Astrocyte of the hippocampus (primary cell): ENCODE data around the gene ABCD2.
"Not testable (repeated sequence)": the region's sequence is repeated elsewhere in the genome, so short reads cannot be mapped to it uniquely, and the experiment has no call there.

Experiments
- DNase-seq: peaks from one replicate; pipeline ENCODE4 v3.0.0; 2011; ENCODE audit warnings: low read depth, low spot score

The ABCD2 gene

DNA sequence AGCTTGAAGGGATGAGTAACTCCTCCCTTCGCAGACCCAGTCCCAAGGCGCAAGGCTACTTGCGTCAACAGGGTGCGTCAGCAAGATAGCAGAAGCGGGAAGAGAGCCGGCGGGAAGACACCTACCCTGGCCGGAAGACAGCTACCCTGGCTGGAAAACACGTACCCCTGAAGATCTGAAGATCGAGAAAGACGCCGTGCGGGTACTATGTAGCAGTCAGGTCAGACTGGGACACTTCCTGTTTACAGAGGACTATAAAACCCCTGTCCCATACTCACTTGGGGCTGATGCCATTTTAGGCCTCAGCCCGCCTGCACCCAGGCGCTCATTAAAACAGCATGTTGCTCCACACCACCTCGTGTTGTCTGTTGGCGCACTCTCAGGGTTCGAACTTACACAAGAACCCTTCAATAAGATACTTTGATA is 80.9 kb downstream of the ABCD2 start:
- DNase-seq, result no peak

DNA sequence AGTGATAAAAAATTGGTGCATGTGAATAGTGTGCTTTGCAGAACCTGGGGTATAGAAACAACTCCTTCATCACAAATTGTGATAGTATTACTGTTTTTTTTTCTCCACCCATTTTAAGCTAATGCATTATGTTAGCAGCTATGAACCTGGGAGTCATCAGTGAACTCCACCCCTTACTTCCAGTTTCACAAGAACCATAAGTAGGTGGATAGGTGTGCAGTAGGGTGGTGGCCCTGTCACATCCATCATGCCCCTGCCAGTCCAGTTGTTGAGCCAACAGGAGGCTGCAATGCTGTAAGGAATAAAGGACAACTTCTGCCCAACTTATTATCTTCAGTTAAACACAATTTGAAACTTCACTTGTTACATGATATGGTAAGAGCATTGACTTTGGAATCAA is 85.7 kb downstream of the ABCD2 start:
- DNase-seq, result no peak

DNA sequence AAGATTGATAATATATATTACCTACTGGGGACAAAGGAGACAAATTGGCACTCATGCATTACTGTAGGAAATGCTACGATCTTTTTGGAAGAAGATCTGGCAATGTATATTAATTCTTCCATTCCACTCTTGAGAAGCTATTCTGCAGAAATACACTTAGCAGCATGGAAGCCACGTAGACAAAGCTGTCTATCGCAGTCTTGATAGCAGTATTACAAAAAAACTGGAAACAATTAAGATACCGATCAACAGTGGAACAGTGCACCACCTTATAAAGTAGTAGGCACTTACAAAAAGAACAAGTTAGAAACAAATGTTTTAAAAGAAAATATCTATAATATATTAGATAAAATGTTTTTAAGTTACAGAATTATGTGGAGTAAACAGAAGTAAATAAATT is 87.2 kb downstream of the ABCD2 start:
- DNase-seq, result no peak

DNA sequence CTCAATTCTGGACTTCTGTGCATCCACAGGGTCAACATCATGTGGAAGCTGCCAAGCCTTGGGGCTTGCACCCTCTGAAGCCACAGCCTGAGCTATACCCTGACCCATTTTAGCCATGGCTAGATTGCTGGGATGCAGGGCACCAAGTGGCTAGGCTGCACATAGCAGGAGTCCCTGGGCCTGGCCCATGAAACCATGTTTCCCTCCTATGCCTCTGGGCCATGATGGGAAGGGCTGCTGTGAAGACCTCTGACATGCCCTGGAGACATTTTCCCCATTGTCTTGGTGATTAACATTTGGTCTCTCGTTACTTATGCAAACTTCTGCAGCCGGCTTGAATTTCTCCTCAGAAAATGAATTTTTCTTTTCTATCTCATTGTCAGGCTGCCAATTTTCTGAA is 92.6 kb downstream of the ABCD2 start:
- DNase-seq, result no peak

DNA sequence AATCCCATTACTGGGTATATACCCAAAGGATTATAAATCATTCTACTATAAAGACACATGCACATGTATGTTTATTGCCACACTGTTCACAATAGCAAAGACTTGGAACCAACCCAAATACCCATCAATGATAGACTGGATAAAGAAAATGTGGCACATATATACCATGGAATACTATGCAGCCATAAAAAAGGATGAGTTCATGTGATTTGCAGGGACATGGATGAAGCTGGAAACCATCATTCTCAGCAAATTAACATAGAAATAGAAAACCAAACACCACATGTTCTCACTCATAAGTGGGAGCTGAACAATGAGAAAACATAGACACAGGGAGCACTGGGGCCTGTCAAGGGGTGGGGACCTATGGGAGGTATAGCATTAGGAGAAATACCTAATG is 97.4 kb downstream of the ABCD2 start:
- DNase-seq, result not testable (repeated sequence)

DNA sequence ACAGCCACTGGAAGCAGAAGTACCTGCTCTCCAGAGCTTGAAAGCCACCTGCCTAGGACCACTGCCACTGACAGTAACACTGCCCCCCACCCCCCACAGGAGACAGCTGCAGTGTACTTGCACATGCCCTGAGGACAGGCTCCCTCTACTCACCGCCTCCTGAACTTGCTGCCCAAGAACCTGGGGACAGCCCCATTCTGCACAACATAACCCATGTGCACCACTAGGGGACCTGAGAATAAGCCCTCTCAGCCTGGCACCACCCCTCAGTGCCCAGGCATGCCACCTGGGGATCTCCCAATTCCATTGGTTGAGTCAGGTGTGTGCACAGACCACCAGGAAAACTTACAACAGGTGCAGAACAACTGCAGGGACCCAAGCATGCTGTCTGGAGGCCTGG is 109.6 kb downstream of the ABCD2 start:
- no peak for DNase-seq

DNA sequence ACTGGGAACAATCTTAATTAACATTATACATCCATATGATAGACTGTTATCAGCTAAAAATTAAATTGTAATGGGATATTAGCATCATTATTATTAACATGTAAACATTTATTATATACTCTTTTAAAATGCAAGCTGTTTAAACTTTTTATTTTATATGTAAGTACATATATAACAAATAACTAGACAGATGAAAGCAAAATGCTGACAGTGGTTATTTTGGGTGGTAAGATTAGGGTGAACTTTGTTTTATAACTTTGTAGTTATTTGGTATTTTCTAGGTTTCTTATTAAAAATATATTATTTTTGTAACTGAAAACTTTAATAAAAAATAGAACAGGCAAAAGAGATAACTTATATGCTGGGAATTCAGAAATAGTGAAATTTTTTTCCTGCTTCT is 114.0 kb downstream of the ABCD2 start:
- DNase-seq, result no peak

DNA sequence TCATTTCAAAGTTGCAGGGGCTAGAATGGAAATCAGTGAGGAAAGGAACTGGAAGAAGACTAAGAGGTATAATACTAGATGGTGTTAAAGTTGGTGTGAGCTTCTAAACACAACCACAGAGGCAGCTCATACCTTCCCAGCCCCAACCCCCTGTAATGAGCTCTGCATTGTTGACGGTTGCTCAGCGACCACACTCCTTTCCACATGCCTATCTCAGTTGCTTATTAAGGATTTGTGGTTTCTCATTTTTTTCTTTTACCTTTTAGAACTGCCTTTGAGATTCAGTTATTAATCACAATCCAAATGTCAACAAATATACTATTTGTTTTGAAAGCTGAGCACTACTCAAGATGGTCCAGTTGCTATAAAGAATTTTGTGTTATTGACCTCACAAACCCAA is 114.6 kb downstream of the ABCD2 start:
- DNase-seq, result peak; percentile 82

DNA sequence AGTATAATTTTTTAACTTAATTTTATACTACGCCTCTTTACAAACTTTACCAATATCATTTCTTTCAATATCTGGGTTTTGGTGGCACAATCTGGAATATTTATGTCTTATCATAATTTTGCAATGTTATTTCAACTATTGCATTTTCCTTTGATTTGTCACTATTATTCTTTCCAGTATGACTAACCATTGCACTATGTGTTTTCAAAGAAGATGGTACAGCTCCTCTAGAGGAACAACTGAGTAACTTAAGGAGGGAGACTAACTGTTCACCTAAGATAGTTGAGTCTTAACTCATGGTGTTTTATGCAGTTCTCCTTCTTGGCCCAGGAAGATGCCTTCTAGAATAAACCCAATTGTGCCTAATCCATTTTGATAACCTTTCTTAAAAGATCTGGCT is 116.2 kb downstream of the ABCD2 start:
- peak; percentile 26 for DNase-seq

DNA sequence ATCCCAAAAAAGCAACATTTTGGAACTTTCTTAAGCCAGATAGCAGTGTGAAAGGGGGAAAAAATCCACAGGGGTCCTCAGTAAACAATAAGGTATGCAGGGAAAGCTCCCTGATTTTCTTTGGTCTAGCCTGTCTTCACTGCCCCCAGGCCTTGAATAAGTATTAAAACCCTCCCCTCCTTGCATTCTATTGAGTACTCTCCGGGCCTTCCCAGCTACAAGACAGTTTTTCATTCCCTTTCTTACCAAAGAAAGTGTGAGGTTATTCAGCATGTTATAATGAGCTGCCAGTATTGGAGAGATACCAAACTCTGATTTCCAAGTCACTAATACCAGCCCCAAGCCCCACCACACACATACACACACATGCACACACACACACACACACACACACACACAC is 116.9 kb downstream of the ABCD2 start:
- DNase-seq, result no peak
